Breast epithelium (tissue), 3 donors: ENCODE measurements around the gene ATP23.

Experiments used
- POLR2A ChIP-seq: fragments of 450-650 bp; IDR thresholded peaks from one replicate; pipeline ENCODE4 v1.6.1; 2016; ENCODE audit warnings: antibody characterized with exemption, mild to moderate bottlenecking, moderate library complexity
- TF ChIP-seq, protein P1 (sequence below), 3 donors: fragments of 450-650 bp; IDR thresholded peaks; one replicate each; pipeline ENCODE4 v1.5.1; 2016 to 2017; ENCODE audit warnings: antibody characterized with exemption in 3 of 3, mild to moderate bottlenecking in 3 of 3, moderate library complexity in 3 of 3

GRCh38 chr12:57993030-57993429 lies 51.7 kb downstream of the ATP23 start:
- TF ChIP-seq, protein P1, sequence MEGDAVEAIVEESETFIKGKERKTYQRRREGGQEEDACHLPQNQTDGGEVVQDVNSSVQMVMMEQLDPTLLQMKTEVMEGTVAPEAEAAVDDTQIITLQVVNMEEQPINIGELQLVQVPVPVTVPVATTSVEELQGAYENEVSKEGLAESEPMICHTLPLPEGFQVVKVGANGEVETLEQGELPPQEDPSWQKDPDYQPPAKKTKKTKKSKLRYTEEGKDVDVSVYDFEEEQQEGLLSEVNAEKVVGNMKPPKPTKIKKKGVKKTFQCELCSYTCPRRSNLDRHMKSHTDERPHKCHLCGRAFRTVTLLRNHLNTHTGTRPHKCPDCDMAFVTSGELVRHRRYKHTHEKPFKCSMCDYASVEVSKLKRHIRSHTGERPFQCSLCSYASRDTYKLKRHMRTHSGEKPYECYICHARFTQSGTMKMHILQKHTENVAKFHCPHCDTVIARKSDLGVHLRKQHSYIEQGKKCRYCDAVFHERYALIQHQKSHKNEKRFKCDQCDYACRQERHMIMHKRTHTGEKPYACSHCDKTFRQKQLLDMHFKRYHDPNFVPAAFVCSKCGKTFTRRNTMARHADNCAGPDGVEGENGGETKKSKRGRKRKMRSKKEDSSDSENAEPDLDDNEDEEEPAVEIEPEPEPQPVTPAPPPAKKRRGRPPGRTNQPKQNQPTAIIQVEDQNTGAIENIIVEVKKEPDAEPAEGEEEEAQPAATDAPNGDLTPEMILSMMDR (IDR thresholded peaks at IDR 0.05): no peak
- no peak for TF ChIP-seq POLR2A
